GM12892 (cell line): ENCODE results near the gene PER2.

Experiments used
- POLR2A ChIP-seq: IDR thresholded peaks from 2 replicates; pipeline ENCODE4 v1.6.1; 2011; ENCODE audit warnings: low read depth, low read length, control low read depth
- POLR2AphosphoS5 ChIP-seq: IDR thresholded peaks from 2 replicates; pipeline ENCODE4 v1.6.1; 2011; ENCODE audit warnings: low read depth, low read length, control low read depth
- TAF1 ChIP-seq: IDR thresholded peaks from 2 replicates; pipeline ENCODE4 v1.6.1; 2011; ENCODE audit warnings: low read depth, mild to moderate bottlenecking, control low read depth, low read length, borderline replicate concordance

DNA sequence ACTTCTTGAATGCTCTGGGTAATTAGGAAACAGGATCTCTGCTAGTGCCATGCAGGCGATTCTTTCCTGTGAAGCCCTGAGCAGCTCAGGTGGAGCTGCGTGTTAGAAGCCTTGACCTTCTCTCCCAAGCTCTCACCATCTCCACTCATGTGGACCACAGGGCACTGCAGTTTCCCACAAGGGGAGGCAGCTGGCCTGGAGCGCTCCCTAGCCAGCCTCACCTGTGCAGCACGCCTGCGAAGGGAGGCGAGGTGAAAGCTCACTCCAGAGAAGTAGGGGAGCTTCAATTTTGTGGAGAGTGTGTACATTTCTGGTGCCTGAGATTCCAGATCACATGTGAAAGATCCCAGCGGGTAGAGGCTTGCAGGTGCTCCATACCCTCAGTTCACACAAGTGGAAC, 37.5 kb downstream of the PER2 start:
- TF ChIP-seq TAF1 (no peak), POLR2A (no peak), POLR2AphosphoS5 (no peak)
